ENCODE results near the gene TCEAL1.

GRCh38 chrX:103669745-103670144 lies 41.0 kb downstream of the TCEAL1 start:
- TF ChIP-seq, protein P1, sequence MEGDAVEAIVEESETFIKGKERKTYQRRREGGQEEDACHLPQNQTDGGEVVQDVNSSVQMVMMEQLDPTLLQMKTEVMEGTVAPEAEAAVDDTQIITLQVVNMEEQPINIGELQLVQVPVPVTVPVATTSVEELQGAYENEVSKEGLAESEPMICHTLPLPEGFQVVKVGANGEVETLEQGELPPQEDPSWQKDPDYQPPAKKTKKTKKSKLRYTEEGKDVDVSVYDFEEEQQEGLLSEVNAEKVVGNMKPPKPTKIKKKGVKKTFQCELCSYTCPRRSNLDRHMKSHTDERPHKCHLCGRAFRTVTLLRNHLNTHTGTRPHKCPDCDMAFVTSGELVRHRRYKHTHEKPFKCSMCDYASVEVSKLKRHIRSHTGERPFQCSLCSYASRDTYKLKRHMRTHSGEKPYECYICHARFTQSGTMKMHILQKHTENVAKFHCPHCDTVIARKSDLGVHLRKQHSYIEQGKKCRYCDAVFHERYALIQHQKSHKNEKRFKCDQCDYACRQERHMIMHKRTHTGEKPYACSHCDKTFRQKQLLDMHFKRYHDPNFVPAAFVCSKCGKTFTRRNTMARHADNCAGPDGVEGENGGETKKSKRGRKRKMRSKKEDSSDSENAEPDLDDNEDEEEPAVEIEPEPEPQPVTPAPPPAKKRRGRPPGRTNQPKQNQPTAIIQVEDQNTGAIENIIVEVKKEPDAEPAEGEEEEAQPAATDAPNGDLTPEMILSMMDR (IDR thresholded peaks at IDR 0.05), result no peak
- TF ChIP-seq POLR2A (IDR thresholded peaks at IDR 0.05), result no peak
